Cerebellar cortex (tissue), 1 donor: ENCODE data around the gene WASHC2C.
A peak's percentile ranks its signal among the peaks of the same experiment; 100 is the strongest.
"Not testable (repeated sequence)": the region's sequence is repeated elsewhere in the genome, so short reads cannot be mapped to it uniquely, and the experiment has no call there.

Experiments
- DNase-seq: peaks from one replicate; pipeline ENCODE4 v3.0.0-alpha.2; 2015; ENCODE audit warnings: low spot score

The WASHC2C gene

GRCh38 chr10:45726703-45727420 lies at the start of gene WASHC2C:
Gene WASHC2C (plus strand): TSS chr10:45727266. CDS start chr10:45727318, 52 bp downstream.
- peak; percentile 77 for DNase-seq

- not testable (repeated sequence) for DNase-seq
Observed at GRCh38 chr10:45678467-45678866, 48.6 kb upstream of the WASHC2C start.

- not testable (repeated sequence) for DNase-seq
Observed at GRCh38 chr10:45710200-45710796, 16.8 kb upstream of the WASHC2C start.

- not testable (repeated sequence) for DNase-seq
Observed at GRCh38 chr10:45711223-45711622, 15.8 kb upstream of the WASHC2C start.

- DNase-seq = not testable (repeated sequence)
Observed at GRCh38 chr10:45717053-45717452, 10.0 kb upstream of the WASHC2C start.

- not testable (repeated sequence) for DNase-seq
Observed at GRCh38 chr10:45717642-45718041, 9.4 kb upstream of the WASHC2C start.

GRCh38 chr10:45721503-45721902 lies 5.6 kb upstream of the WASHC2C start:
- DNase-seq = not testable (repeated sequence)

GRCh38 chr10:45723851-45724250 lies 3.2 kb upstream of the WASHC2C start:
- DNase-seq = not testable (repeated sequence)

- peak; percentile 4 for DNase-seq
Observed at GRCh38 chr10:45727421-45727965, 427 bp downstream of the WASHC2C start.

- DNase-seq = not testable (repeated sequence)
Observed at GRCh38 chr10:45734449-45734848, 7.4 kb downstream of the WASHC2C start.

GRCh38 chr10:45734867-45735266 lies 7.8 kb downstream of the WASHC2C start:
- DNase-seq = peak; percentile 3

GRCh38 chr10:45741559-45741958 lies 14.5 kb downstream of the WASHC2C start:
- DNase-seq = not testable (repeated sequence)

GRCh38 chr10:45742014-45742413 lies 14.9 kb downstream of the WASHC2C start:
- DNase-seq = not testable (repeated sequence)

GRCh38 chr10:45751141-45751540 lies 24.1 kb downstream of the WASHC2C start:
- DNase-seq = not testable (repeated sequence)

- not testable (repeated sequence) for DNase-seq
Observed at GRCh38 chr10:45752210-45752609, 25.1 kb downstream of the WASHC2C start.

GRCh38 chr10:45753979-45754495 lies 27.0 kb downstream of the WASHC2C start:
- not testable (repeated sequence) for DNase-seq

GRCh38 chr10:45755083-45755482 lies 28.0 kb downstream of the WASHC2C start:
- DNase-seq = not testable (repeated sequence)

- not testable (repeated sequence) for DNase-seq
Observed at GRCh38 chr10:45756065-45756464, 29.0 kb downstream of the WASHC2C start.

GRCh38 chr10:45757661-45758396 lies 30.8 kb downstream of the WASHC2C start:
- peak; percentile 0 for DNase-seq

- DNase-seq = not testable (repeated sequence)
Observed at GRCh38 chr10:45761622-45762021, 34.6 kb downstream of the WASHC2C start.

- not testable (repeated sequence) for DNase-seq
Observed at GRCh38 chr10:45763037-45763436, 36.0 kb downstream of the WASHC2C start.

- not testable (repeated sequence) for DNase-seq
Observed at GRCh38 chr10:45768334-45768733, 41.3 kb downstream of the WASHC2C start.
